DOHH2 (cell line): ENCODE data around the gene CBFA2T3.

Experiments
- CTCF ChIP-seq: fragments of 200-600 bp; sonication (generic); IDR thresholded peaks from one replicate; pipeline ENCODE4 v1.5.1; 2014; ENCODE audit warnings: antibody characterized with exemption, mild to moderate bottlenecking, low read depth, low read length; ENCODE audit not compliant: poor library complexity, severe bottlenecking
- EZH2phosphoT487 ChIP-seq: fragments of 200-600 bp; sonication (generic); IDR thresholded peaks from 2 replicates; pipeline ENCODE4 v1.6.1; 2017; ENCODE audit warnings: borderline replicate concordance, mild to moderate bottlenecking, antibody characterized with exemption, low read length, moderate library complexity, mixed read lengths

GRCh38 chr16:88880226-88881006 is 96.6 kb downstream of the CBFA2T3 start:
- no peak for TF ChIP-seq CTCF
- TF ChIP-seq EZH2phosphoT487: no peak
